ENCODE results near the gene PSD4. TPM values are rescaled to one million over a fixed set of nuclear protein-coding genes. Genes with fewer than 3 reads are reported as not detected.

The PSD4 gene
- total RNA-seq, 4 donors from 2014 or later: 2.8 to 14.8 (median 5.6) TPM

DNA sequence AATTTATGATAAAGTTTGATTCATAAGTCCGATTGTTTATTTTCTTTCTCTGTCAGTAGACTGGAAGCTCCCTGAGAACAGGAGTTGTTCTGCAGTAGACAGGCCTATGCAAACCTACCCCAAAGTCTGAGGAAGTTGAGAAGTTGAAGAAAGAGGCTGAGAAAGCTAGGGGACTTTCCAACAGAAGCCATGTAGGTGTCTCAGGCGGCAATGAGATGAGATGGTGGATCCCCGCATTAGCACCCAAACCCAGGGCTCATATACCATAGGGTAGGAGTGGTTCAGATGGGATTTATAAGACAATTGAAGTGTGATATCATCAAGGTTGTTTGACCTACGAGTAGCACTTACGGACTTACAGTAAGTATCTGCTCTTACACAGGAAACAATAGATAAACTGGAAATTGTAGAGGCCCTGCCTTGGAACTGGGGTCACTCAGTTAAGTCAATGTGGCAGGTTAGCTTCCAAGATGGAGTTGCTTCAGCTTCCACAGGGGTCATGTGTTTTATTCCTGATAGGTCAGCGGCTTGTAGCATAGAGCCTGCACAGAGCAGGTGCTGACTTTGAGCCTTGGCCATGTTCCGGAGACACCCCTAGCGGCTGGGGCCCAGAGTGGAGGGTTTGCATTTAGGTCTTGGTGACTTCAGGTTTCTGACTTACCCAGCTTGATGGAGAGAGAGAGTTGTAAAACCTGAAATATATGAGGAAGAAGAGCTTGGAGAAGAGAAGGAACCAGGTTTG is 2.3 kb upstream of the PSD4 start:
- TF ChIP-seq CTCF (IDR thresholded peaks at IDR 0.05; ENCODE audit: low read depth): no peak

GRCh38 chr2:113172721-113173541 is 840 bp upstream of the PSD4 start:
- no peak for TF ChIP-seq CTCF (IDR thresholded peaks at IDR 0.05; ENCODE audit: low read depth)

DNA sequence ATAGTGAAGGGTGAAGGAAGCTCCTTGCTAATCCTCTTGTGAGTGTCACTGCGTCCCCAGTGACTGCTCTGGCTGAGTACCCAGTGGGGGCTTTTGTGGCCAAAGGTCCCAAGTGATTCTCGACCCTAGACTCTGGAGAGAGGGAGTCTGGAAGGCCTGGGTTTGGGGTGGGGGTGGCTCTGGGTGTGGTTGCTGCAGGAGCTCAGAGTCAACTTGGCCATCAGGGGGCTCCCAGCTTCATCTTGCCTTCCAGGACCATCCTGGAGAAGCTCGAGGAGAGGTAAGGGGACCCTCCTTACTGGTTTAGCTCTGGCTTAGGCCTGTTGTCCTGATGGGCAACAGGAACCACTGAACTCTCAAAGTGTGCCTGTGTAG is 592 bp downstream of the PSD4 start:
- TF ChIP-seq CTCF (IDR thresholded peaks at IDR 0.05; ENCODE audit: low read depth): no peak

DNA sequence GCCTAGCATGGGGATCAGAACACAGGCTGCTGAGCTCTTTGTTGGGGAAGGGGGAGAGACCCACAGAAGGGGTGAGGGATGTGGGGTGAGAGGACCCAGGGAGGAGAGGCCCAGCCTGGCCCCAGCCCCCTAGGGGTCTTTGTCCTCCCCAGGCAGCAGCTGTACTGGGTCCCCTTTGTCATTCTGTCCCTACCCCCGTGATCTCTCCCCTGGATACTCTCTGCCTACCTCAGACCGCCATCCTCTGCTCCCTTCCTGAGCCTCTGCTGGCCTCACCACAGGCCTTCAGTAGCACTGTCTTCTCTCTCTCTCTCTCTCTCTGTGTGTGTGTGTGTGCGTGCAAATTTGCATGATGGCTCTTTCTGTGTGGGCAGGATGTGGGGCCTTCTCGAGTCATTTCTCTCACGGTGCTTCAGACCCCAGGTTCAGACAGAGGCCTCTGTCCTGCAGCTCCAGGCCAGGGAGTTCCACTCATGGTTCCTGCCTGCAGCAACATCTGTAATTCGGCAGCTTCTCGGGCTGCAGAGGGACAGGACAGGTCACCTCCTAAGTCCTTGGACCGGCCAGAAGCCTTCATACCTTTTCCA is 1.4 kb downstream of the PSD4 start:
- no peak for TF ChIP-seq CTCF (IDR thresholded peaks at IDR 0.05; ENCODE audit: low read depth)

GRCh38 chr2:113175736-113176695 is 2.2 kb downstream of the PSD4 start:
- no peak for TF ChIP-seq CTCF (IDR thresholded peaks at IDR 0.05; ENCODE audit: low read depth)

DNA sequence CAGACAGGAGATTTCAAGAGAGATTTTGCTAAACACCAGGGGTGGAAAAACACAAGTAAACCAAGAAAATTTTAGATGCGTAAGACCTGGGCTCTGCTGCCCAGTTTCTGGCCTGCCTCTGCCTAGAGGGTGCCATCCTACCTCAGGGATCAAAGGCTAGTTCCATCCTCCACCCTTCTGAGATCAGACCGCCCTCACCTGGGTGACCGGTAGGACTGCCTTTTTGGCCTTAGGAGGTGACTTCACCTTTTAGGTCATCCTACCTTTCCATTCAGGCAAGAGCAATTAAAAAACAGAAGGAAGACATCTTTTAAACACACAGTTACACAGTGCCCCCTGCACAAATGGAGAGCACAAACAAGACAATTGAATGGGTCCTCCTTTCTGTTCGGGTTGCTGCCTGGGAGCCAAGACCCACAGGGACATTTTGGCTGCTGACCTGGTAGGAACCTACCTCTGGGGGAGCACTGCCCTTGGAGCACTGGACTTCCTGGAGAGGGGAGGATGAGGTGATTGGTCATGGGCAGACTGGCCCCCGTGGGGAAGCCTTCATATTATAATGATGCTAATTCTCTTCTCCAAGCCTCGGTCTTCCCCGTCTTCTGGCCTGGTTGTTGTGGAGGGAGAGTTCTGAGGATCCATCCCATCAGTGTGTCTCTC is 3.1 kb downstream of the PSD4 start:
- no peak for TF ChIP-seq CTCF (IDR thresholded peaks at IDR 0.05; ENCODE audit: low read depth)
